Endothelial cell of umbilical vein (primary cell): ENCODE data around the gene MPLKIP. TPM values are rescaled to one million over a fixed set of nuclear protein-coding genes. Genes with fewer than 3 reads are reported as not detected.

Experiments used
- BruUV-seq: library from RNA; stranded (reverse); fragments of 400-500 nt; replicated peaks from 2 replicates; lab custom pipeline; 2021; lab: Mats Ljungman, UMichigan
- CTCF ChIA-PET: fragments of 300-600, 350-600 bp; sonication (Branson Sonifier 250); formaldehyde crosslinking; loops from one replicate; lab custom pipeline; 2021; ENCODE audit warnings: antibody characterized with exemption, inconsistent platforms; lab: Charles Lee
- POLR2A ChIA-PET: fragments of 300-600, 350-600 bp; sonication (Branson Sonifier 250); formaldehyde crosslinking; loops from one replicate; lab custom pipeline; 2021; ENCODE audit warnings: antibody characterized with exemption, inconsistent platforms; lab: Charles Lee
- DNase-seq: peaks from one replicate; pipeline ENCODE4 v3.0.0-alpha.2; 2011; ENCODE audit warnings: low read depth, low spot score
- FAIRE-seq: peaks from 2 replicates; lab custom pipeline; 2011; peaks lifted over from hg19 to GRCh38; lab: Jason Lieb, UNC
- H2AFZ ChIP-seq: 2 replicates; pipeline ENCODE4 v1.6.0; 2012; ENCODE audit warnings: low read depth, low read length, control low read depth, inconsistent platforms
- H3K27ac ChIP-seq: 2 replicates; pipeline ENCODE4 v1.5.1; 2011; ENCODE audit warnings: low read depth, mild to moderate bottlenecking, control low read depth, low read length, moderate library complexity; ENCODE audit not compliant: insufficient read depth
- H3K27me3 ChIP-seq, 2 experiments: 2 replicates each; pipeline versions ENCODE4 v1.6.0 to v1.6.1; 2011; ENCODE audit warnings: low read length in 2 of 2, mixed read lengths in 1 of 2; ENCODE audit not compliant: control insufficient read depth in 2 of 2, insufficient read depth in 2 of 2
- H3K36me3 ChIP-seq, 2 experiments: 2 replicates in 1 of 2; 3 replicates in 1 of 2; pipeline ENCODE4 v1.5.1; 2011; ENCODE audit warnings: low read length in 2 of 2, mild to moderate bottlenecking in 1 of 2, moderate library complexity in 1 of 2; ENCODE audit not compliant: control insufficient read depth in 2 of 2, insufficient read depth in 2 of 2; ENCODE audit errors: extremely low read depth in 1 of 2
- H3K4me1 ChIP-seq: 3 replicates; pipeline ENCODE4 v1.5.1; 2011; ENCODE audit warnings: mild to moderate bottlenecking, low read length; ENCODE audit not compliant: control insufficient read depth, insufficient read depth; ENCODE audit errors: extremely low read depth
- H3K4me2 ChIP-seq: 2 replicates; pipeline ENCODE4 v1.6.1; 2011; ENCODE audit warnings: low read length, control low read depth, mixed read lengths; ENCODE audit not compliant: insufficient read depth
- H3K4me3 ChIP-seq, 3 experiments: fragments of 200-600 bp in 1 of 3; sonication (generic), shearing (Covaris generic) in 1 of 3; replicated peaks in 1 of 3; 2 replicates each; pipeline ENCODE4 v1.5.1; 2011 to 2016; ENCODE audit warnings: control low read depth in 3 of 3, low read length in 3 of 3, mild to moderate bottlenecking in 2 of 3, inconsistent platforms in 1 of 3, low read depth in 1 of 3, moderate library complexity in 1 of 3; ENCODE audit not compliant: insufficient read depth in 1 of 3
- H3K79me2 ChIP-seq: 2 replicates; pipeline ENCODE4 v1.6.0; 2012; ENCODE audit warnings: low read length, inconsistent platforms; ENCODE audit not compliant: control insufficient read depth, insufficient read depth
- H3K9ac ChIP-seq: replicated peaks from 2 replicates; pipeline ENCODE3; 2011; ENCODE audit warnings: low read length, control low read depth; ENCODE audit not compliant: insufficient read depth; ENCODE audit errors: extremely low read depth
- H3K9me1 ChIP-seq: replicated peaks from 3 replicates; pipeline ENCODE4 v1.6.0; 2011; ENCODE audit warnings: mild to moderate bottlenecking, low read length; ENCODE audit not compliant: control insufficient read depth, insufficient read depth; ENCODE audit errors: extremely low read depth
- H3K9me3 ChIP-seq: replicated peaks from 2 replicates; pipeline ENCODE4 v1.5.1; 2012; ENCODE audit warnings: low read length, inconsistent platforms; ENCODE audit not compliant: control insufficient read depth, insufficient read depth
- H4K20me1 ChIP-seq: replicated peaks from 2 replicates; pipeline ENCODE3; 2011; ENCODE audit warnings: mild to moderate bottlenecking, low read length; ENCODE audit not compliant: control insufficient read depth, insufficient read depth; ENCODE audit errors: extremely low read depth
- EZH2 ChIP-seq: IDR thresholded peaks from 2 replicates; pipeline ENCODE4 v1.6.1; 2012; ENCODE audit warnings: borderline replicate concordance, low read depth, mild to moderate bottlenecking, moderate library complexity, low read length, inconsistent platforms; ENCODE audit not compliant: severe bottlenecking
- FOS ChIP-seq: IDR thresholded peaks from 2 replicates; pipeline ENCODE4 v1.6.1; 2011; ENCODE audit warnings: mild to moderate bottlenecking, low read length, moderate library complexity, borderline replicate concordance; ENCODE audit not compliant: insufficient read depth
- GATA2 ChIP-seq: IDR thresholded peaks from 2 replicates; pipeline ENCODE4 v1.7.0; 2011; ENCODE audit warnings: low read depth, mild to moderate bottlenecking, moderate library complexity, mixed read lengths, low read length; ENCODE audit not compliant: insufficient read length, insufficient read depth
- JUN ChIP-seq: IDR thresholded peaks from 2 replicates; pipeline ENCODE4 v1.6.1; 2011; ENCODE audit warnings: borderline replicate concordance, low read depth; ENCODE audit not compliant: insufficient read length, insufficient read depth
- MYC ChIP-seq: IDR thresholded peaks from one replicate; pipeline ENCODE4 v1.6.1; 2011; ENCODE audit warnings: mild to moderate bottlenecking, low read depth, low read length
- POLR2A ChIP-seq: IDR thresholded peaks from 2 replicates; pipeline ENCODE4 v1.6.1; 2012; ENCODE audit warnings: low read depth, mild to moderate bottlenecking, control low read depth, low read length
- POLR2AphosphoS5 ChIP-seq: IDR thresholded peaks from 2 replicates; pipeline ENCODE4 v1.6.1; 2012; ENCODE audit warnings: low read depth, mild to moderate bottlenecking, control low read depth, low read length, moderate library complexity; ENCODE audit not compliant: insufficient read depth
- dilution Hi-C: fragments of 300-500 bp; cut with MboI; formaldehyde crosslinking; loops from one replicate; pipeline ENCODE4 v1.15.0; 2019; ENCODE audit warnings: low sequenced_read_pairs; ENCODE audit not compliant: extremely low pct_ligation_motif_present
- intact Hi-C: fragments of 100-400 bp; cut with micrococcal nuclease; formaldehyde crosslinking; loops from one replicate; pipeline ENCODE4 v1.10.0; 2022
- polyA plus RNA-seq, 4 experiments: library from polyadenylated mRNA; depleted of rRNA in 3 of 4; stranded (reverse) in 3 of 4; unstranded in 1 of 4; fragments of >200 nt; gene quantifications; 2 replicates each; pipeline versions ENCODE4 v1.2.1 to v1.2.3, GENCODE V29; 2011 to 2012; ENCODE audit warnings: missing spikeins in 1 of 4
- total RNA-seq: library from RNA; stranded (reverse); gene quantifications from 2 replicates; pipeline ENCODE4 v1.2.3, GENCODE V29; 2021
- TF ChIP-seq, protein P1 (sequence below): IDR thresholded peaks from 2 replicates; pipeline ENCODE4 v1.6.1; 2011; ENCODE audit not compliant: insufficient read depth, insufficient read length
- TF ChIP-seq, protein P2 (sequence below), 2 donors: IDR thresholded peaks; 1 replicate in 1 of 2; 2 replicates in 1 of 2; pipeline ENCODE4 v1.5.1; 2011; ENCODE audit warnings: low read length in 2 of 2, mild to moderate bottlenecking in 2 of 2, moderate library complexity in 2 of 2, control low read depth in 1 of 2, inconsistent platforms in 1 of 2, low read depth in 1 of 2; ENCODE audit not compliant: insufficient read depth in 1 of 2; ENCODE audit errors: extremely low read depth in 1 of 2

The MPLKIP gene
- total and polyA plus RNA-seq, 2 donors (not counting 3 experiments of a cell fraction or from before 2014, with no cell fraction given) = 40.9 to 56.4 TPM

DNA sequence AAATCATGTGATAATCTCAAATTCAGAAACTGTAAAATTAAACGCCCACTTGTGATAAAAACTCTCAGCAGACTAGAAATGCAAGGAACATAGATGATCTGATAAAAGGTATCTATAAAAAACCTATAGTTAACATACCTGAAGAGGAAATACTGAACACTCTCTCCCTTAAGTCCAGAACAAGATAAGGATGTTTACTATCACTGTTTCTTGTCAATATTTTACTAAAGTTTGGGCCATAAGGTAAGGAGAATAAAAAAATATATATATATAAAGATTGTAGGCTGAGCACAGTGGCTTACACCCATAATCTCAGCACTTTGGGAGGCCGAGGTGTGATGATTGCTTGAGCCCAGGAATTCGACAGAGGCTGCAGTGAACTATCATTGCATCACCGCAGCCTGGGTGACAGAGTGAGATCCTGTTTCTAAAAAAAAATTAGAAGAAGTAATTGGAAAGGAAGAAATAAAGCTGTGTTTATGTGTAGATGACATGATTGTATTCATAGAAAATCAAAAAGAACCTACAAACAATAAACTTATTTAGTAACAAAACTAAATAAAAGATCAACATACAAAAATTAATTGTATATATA, 28.4 kb downstream of the MPLKIP start:
- dilution Hi-C loops (no loop called here), intact Hi-C loops (no loop called here)
- no peak overlapping the region for H3K4me3 ChIP-seq
- no peaks in the 10 kb centered on the region for H4K20me1 ChIP-seq
- POLR2A ChIA-PET = no interaction called here
- H3K27ac ChIP-seq = no peak overlapping the region
- FAIRE-seq (no peak), DNase-seq (no peak)
- CTCF ChIA-PET = no interaction called here
- no TSS peak for BruUV-seq
- no peak overlapping the region for H3K9ac ChIP-seq
- no peak for TF ChIP-seq MYC
- TF ChIP-seq, protein P1, sequence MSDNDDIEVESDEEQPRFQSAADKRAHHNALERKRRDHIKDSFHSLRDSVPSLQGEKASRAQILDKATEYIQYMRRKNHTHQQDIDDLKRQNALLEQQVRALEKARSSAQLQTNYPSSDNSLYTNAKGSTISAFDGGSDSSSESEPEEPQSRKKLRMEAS = no peak
- TF ChIP-seq, protein P2, sequence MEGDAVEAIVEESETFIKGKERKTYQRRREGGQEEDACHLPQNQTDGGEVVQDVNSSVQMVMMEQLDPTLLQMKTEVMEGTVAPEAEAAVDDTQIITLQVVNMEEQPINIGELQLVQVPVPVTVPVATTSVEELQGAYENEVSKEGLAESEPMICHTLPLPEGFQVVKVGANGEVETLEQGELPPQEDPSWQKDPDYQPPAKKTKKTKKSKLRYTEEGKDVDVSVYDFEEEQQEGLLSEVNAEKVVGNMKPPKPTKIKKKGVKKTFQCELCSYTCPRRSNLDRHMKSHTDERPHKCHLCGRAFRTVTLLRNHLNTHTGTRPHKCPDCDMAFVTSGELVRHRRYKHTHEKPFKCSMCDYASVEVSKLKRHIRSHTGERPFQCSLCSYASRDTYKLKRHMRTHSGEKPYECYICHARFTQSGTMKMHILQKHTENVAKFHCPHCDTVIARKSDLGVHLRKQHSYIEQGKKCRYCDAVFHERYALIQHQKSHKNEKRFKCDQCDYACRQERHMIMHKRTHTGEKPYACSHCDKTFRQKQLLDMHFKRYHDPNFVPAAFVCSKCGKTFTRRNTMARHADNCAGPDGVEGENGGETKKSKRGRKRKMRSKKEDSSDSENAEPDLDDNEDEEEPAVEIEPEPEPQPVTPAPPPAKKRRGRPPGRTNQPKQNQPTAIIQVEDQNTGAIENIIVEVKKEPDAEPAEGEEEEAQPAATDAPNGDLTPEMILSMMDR (IDR thresholded peaks at IDR 0.05; ENCODE audit: extremely low read depth in 1 of 2, insufficient read depth in 1 of 2, low read depth in 1 of 2, low read length in 2 of 2) = no peak
- no peak for TF ChIP-seq POLR2AphosphoS5
- no peak for TF ChIP-seq JUN
- no peak for TF ChIP-seq FOS
- no peak for TF ChIP-seq EZH2
- no peak for TF ChIP-seq POLR2A
- no peak for TF ChIP-seq GATA2
- H3K4me1 ChIP-seq = no peaks in the 10 kb centered on the region
- H3K9me3 ChIP-seq = no peaks in the 10 kb centered on the region
- no peaks in the 10 kb centered on the region for H3K36me3 ChIP-seq
- H3K79me2 ChIP-seq = no peaks in the 10 kb centered on the region
- no peaks in the 10 kb centered on the region for H3K27me3 ChIP-seq
- H3K9me1 ChIP-seq = no peaks in the 10 kb centered on the region
- no peak overlapping the region for H2AFZ ChIP-seq
- H3K4me2 ChIP-seq = no peak overlapping the region
